ENCODE measurements around the gene HADHB. TPM values are rescaled to one million over a fixed set of nuclear protein-coding genes. Genes with fewer than 3 reads are reported as not detected.

Gene HADHB
- total RNA-seq, 1 experiment from 2014 or later: 72.7 TPM

DNA sequence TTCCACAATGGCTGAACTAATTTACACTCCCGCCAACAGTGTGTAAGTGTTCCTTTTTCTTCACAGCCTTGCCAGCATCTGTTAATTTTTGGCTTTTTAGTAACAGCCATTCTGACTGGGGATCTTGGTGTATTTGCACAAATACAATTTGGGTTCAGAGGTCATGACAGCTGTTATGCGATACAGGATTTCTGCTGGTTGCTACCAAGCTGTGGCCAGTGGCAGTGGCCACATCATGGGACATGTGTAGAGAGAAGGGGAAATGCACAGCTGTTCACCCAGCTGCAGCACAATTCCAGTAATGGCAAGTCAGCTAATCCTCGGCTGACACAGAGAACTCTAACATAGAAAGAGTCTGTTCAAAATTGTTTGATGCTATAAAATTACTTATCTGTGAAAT, 80.2 kb downstream of the HADHB start:
- Histone ChIP-seq H3K27ac (no peak overlapping the region), H4K20me1 (ENCODE audit: insufficient read depth) (no peaks in the 10 kb centered on the region), H2AFZ (no peak overlapping the region), H3K9me2 (ENCODE audit: insufficient read depth) (no peaks in the 10 kb centered on the region), H3F3A (ENCODE audit: insufficient read depth, low read depth) (peaks cover 5% of the 10 kb centered on the region; the same call in 1 of the 2 replicates), H3K4me1 (replicated peaks; ENCODE audit: insufficient read depth) (no peaks in the 10 kb centered on the region), H3K36me3 (ENCODE audit: low read depth) (no peaks in the 10 kb centered on the region), H3K4me3 (no peak overlapping the region), H3K27me3 (ENCODE audit: insufficient read depth, low read depth) (no peaks in the 10 kb centered on the region), H3K9me3 (ENCODE audit: insufficient read depth, low read depth) (no peaks in the 10 kb centered on the region), H3K79me2 (ENCODE audit: low read depth) (no peaks in the 10 kb centered on the region), H3K4me2 (no peak overlapping the region)
- intact Hi-C loops (cut with micrococcal nuclease; ENCODE audit: unreplicated experiment): no loop called here
- no peak for DNase-seq
- ChIA-PET POLR2A (ENCODE audit: unreplicated experiment) (interaction anchor here (0.5 kb wide), 1 partner anchor 19 kb away, joined by 6 read pairs; no protein-coding TSS in a partner anchor), CTCF (interaction anchor here (0.5 kb wide), 1 partner anchor 17 kb away, joined by 7 read pairs; no protein-coding TSS in a partner anchor)
- BruUV-seq (replicated peaks): no TSS peak
- TF ChIP-seq EZH2 (IDR thresholded peaks at IDR 0.05; ENCODE audit: low read depth): no peak
- TF ChIP-seq, protein P1, sequence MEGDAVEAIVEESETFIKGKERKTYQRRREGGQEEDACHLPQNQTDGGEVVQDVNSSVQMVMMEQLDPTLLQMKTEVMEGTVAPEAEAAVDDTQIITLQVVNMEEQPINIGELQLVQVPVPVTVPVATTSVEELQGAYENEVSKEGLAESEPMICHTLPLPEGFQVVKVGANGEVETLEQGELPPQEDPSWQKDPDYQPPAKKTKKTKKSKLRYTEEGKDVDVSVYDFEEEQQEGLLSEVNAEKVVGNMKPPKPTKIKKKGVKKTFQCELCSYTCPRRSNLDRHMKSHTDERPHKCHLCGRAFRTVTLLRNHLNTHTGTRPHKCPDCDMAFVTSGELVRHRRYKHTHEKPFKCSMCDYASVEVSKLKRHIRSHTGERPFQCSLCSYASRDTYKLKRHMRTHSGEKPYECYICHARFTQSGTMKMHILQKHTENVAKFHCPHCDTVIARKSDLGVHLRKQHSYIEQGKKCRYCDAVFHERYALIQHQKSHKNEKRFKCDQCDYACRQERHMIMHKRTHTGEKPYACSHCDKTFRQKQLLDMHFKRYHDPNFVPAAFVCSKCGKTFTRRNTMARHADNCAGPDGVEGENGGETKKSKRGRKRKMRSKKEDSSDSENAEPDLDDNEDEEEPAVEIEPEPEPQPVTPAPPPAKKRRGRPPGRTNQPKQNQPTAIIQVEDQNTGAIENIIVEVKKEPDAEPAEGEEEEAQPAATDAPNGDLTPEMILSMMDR (conservative IDR thresholded peaks at IDR 0.05): no peak

DNA sequence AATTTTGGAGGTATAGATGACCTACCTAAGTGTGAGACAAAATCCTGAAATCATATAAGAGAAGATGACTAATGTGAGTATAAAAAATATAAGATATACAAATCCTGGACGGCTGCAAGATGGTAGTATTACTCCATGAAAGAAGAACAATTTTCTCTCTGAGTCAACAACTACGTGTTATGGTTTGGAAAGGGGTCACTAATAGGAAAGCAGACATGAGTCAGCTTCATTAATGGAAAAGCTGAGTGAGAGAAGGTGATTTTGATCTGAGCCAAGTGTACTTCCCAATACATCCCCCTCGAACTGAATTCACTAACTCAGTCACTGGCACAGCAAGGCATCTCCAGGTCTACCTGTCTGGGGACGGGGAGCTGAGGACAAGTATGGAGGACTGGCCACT, 81.1 kb downstream of the HADHB start:
- Histone ChIP-seq H3K27ac (no peak overlapping the region), H2AFZ (no peak overlapping the region), H3K9me2 (ENCODE audit: insufficient read depth) (no peaks in the 10 kb centered on the region), H3K4me3 (no peak overlapping the region), H4K20me1 (ENCODE audit: insufficient read depth) (no peaks in the 10 kb centered on the region), H3K27me3 (ENCODE audit: insufficient read depth, low read depth) (no peaks in the 10 kb centered on the region), H3K36me3 (ENCODE audit: low read depth) (no peaks in the 10 kb centered on the region), H3F3A (ENCODE audit: insufficient read depth, low read depth) (peaks cover 5% of the 10 kb centered on the region; the same call in 1 of the 2 replicates), H3K9me3 (ENCODE audit: insufficient read depth, low read depth) (no peaks in the 10 kb centered on the region), H3K4me1 (replicated peaks; ENCODE audit: insufficient read depth) (no peaks in the 10 kb centered on the region), H3K4me2 (no peak overlapping the region), H3K79me2 (ENCODE audit: low read depth) (no peaks in the 10 kb centered on the region)
- DNase-seq: no peak
- TF ChIP-seq, protein P1 (conservative IDR thresholded peaks at IDR 0.05): no peak
- TF ChIP-seq EZH2 (IDR thresholded peaks at IDR 0.05; ENCODE audit: low read depth): no peak
- POLR2A ChIA-PET (ENCODE audit: unreplicated experiment): no interaction called here
- BruUV-seq (replicated peaks): no TSS peak
- CTCF ChIA-PET: no interaction called here
- intact Hi-C loops (cut with micrococcal nuclease; ENCODE audit: unreplicated experiment): no loop called here

DNA sequence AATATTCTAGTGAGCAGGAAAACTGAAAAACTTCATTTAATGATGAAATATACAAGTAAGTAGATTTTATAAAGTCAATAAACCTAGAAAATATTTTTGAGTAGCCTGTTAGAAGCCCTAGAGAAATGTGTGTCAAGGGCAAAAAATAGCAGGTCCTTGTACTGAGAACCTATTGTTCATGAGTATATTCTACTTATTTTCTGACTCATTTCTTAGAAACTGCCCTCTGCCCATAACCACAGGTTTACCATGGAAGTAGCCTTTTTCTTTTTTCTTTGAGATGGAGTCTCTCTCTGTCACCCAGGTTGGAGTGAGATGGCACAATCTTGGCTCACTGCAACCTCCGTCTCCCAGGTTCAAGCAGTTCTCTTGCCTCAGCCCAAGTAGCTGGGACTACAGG, 81.8 kb downstream of the HADHB start:
- Histone ChIP-seq H3K79me2 (ENCODE audit: low read depth) (no peaks in the 10 kb centered on the region), H3K4me2 (no peak overlapping the region), H3K4me3 (no peak overlapping the region), H2AFZ (no peak overlapping the region), H3K27ac (no peak overlapping the region), H3K9me3 (ENCODE audit: insufficient read depth, low read depth) (no peaks in the 10 kb centered on the region), H3K4me1 (replicated peaks; ENCODE audit: insufficient read depth) (peaks cover 2% of the 10 kb centered on the region; the same call in 1 of the 2 replicates), H3K27me3 (ENCODE audit: insufficient read depth, low read depth) (no peaks in the 10 kb centered on the region), H3F3A (ENCODE audit: insufficient read depth, low read depth) (peaks cover 5% of the 10 kb centered on the region; the same call in 1 of the 2 replicates), H3K36me3 (ENCODE audit: low read depth) (no peaks in the 10 kb centered on the region), H4K20me1 (ENCODE audit: insufficient read depth) (no peaks in the 10 kb centered on the region), H3K9me2 (ENCODE audit: insufficient read depth) (no peaks in the 10 kb centered on the region)
- no peak for DNase-seq
- no peak for TF ChIP-seq EZH2 (IDR thresholded peaks at IDR 0.05; ENCODE audit: low read depth)
- TF ChIP-seq, protein P1 (conservative IDR thresholded peaks at IDR 0.05): no peak
- POLR2A ChIA-PET (ENCODE audit: unreplicated experiment): no interaction called here
- no TSS peak for BruUV-seq (replicated peaks)
- CTCF ChIA-PET: no interaction called here
- intact Hi-C loops (cut with micrococcal nuclease; ENCODE audit: unreplicated experiment): no loop called here
